H1 (cell line): Measurements from ENCODE around the gene TMEM181. TPM values are rescaled to one million over a fixed set of nuclear protein-coding genes. Genes with fewer than 3 reads are reported as not detected.

Experiments
- CTCF ChIA-PET: fragments of 300-600 bp; sonication (Branson Sonifier 250); formaldehyde crosslinking; loops from one replicate; lab custom pipeline; 2021; ENCODE audit not compliant: partially characterized antibody; lab: Charles Lee
- POLR2A ChIA-PET: fragments of 300-600 bp; sonication (Branson Sonifier 250); formaldehyde crosslinking; loops from one replicate; lab custom pipeline; 2021; ENCODE audit warnings: inconsistent platforms; ENCODE audit not compliant: partially characterized antibody; lab: Charles Lee
- DNase-seq, 2 experiments: peaks; one replicate each; pipeline versions ENCODE4 v3.0.0 to v3.0.0-alpha.2; 2010 to 2022; ENCODE audit warnings: low spot score in 2 of 2, low read depth in 1 of 2, mixed read lengths in 1 of 2
- FAIRE-seq: peaks from 2 replicates; lab custom pipeline; 2011; peaks lifted over from hg19 to GRCh38; lab: Jason Lieb, UNC
- H2AFZ ChIP-seq: 2 replicates; pipeline ENCODE4 v1.8.1; 2012; ENCODE audit warnings: low read length, inconsistent platforms
- H2AK5ac ChIP-seq: 2 replicates; pipeline ENCODE4 v1.6.1; 2013; ENCODE audit warnings: low read depth, low read length
- H2BK120ac ChIP-seq: replicated peaks from 2 replicates; pipeline ENCODE3; 2013; ENCODE audit warnings: low read depth, low read length, inconsistent platforms
- H2BK12ac ChIP-seq: 2 replicates; pipeline ENCODE4 v1.6.1; 2013; ENCODE audit warnings: low read depth, low read length
- H2BK15ac ChIP-seq: 2 replicates; pipeline ENCODE4 v1.6.1; 2013; ENCODE audit warnings: low read length
- H2BK20ac ChIP-seq: 2 replicates; pipeline ENCODE4 v1.6.1; 2013; ENCODE audit warnings: low read length
- H2BK5ac ChIP-seq: 2 replicates; pipeline ENCODE4 v1.6.1; 2013; ENCODE audit warnings: low read depth, low read length
- H3K14ac ChIP-seq: 2 replicates; pipeline ENCODE4 v1.6.1; 2013; ENCODE audit warnings: inconsistent platforms; ENCODE audit not compliant: insufficient read length
- H3K18ac ChIP-seq: 2 replicates; pipeline ENCODE4 v1.6.1; 2013; ENCODE audit warnings: low read length; ENCODE audit errors: extremely low read depth
- H3K23ac ChIP-seq: 2 replicates; pipeline ENCODE4 v1.6.1; 2013; ENCODE audit warnings: inconsistent platforms; ENCODE audit not compliant: insufficient read length
- H3K23me2 ChIP-seq: 2 replicates; pipeline ENCODE4 v1.6.1; 2013; ENCODE audit warnings: low read depth, low read length
- H3K27ac ChIP-seq: 2 replicates; pipeline ENCODE4 v1.6.1; 2011; ENCODE audit warnings: low read depth, low read length, inconsistent platforms
- H3K27me3 ChIP-seq, 4 experiments: replicated peaks in 1 of 4; 1 replicate in 1 of 4; 2 replicates in 3 of 4; pipeline versions ENCODE4 v1.6.1 to v1.8.1; 2011 to 2013; ENCODE audit warnings: low read length in 3 of 4, mild to moderate bottlenecking in 3 of 4, inconsistent platforms in 2 of 4, mixed read lengths in 2 of 4, moderate library complexity in 1 of 4; ENCODE audit not compliant: control insufficient read depth in 3 of 4, insufficient read depth in 3 of 4; ENCODE audit errors: extremely low read depth in 1 of 4
- H3K36me3 ChIP-seq, 4 experiments: 2 replicates each; pipeline versions ENCODE4 v1.6.1 to v1.8.1; 2011 to 2013; ENCODE audit warnings: mild to moderate bottlenecking in 4 of 4, low read length in 3 of 4, moderate library complexity in 2 of 4, control low read depth in 1 of 4, inconsistent platforms in 1 of 4; ENCODE audit not compliant: insufficient read depth in 4 of 4, control insufficient read depth in 2 of 4
- H3K4ac ChIP-seq: replicated peaks from 2 replicates; pipeline ENCODE3; 2013; ENCODE audit warnings: low read length, low read depth, mixed read lengths, inconsistent platforms; ENCODE audit not compliant: insufficient read length
- H3K4me1 ChIP-seq, 4 experiments: replicated peaks in 1 of 4; 1 replicate in 1 of 4; 2 replicates in 3 of 4; pipeline versions ENCODE4 v1.6.1 to v1.8.1; 2011 to 2013; ENCODE audit warnings: low read length in 3 of 4, inconsistent platforms in 2 of 4, mixed read lengths in 1 of 4; ENCODE audit not compliant: insufficient read depth in 4 of 4, control insufficient read depth in 3 of 4
- H3K4me2 ChIP-seq, 2 experiments: 2 replicates each; pipeline versions ENCODE4 v1.6.1 to v1.8.1; 2011 to 2013; ENCODE audit warnings: low read depth in 2 of 2, low read length in 2 of 2, control low read depth in 1 of 2, inconsistent platforms in 1 of 2, mild to moderate bottlenecking in 1 of 2; ENCODE audit not compliant: insufficient read depth in 1 of 2
- H3K4me3 ChIP-seq, 4 experiments: fragments of 200-600, 300-600 bp in 1 of 4; sonication (generic), shearing (Covaris generic), sonication (Bioruptor Twin) in 1 of 4; 2 replicates each; pipeline versions ENCODE4 v1.5.1 to v1.8.1; 2011 to 2016; ENCODE audit warnings: low read length in 4 of 4, low read depth in 3 of 4, control low read depth in 2 of 4, inconsistent platforms in 2 of 4, mild to moderate bottlenecking in 2 of 4, mixed read lengths in 1 of 4, moderate library complexity in 1 of 4; ENCODE audit not compliant: insufficient read depth in 2 of 4; ENCODE audit errors: extremely low read depth in 1 of 4
- H3K56ac ChIP-seq: replicated peaks from 2 replicates; pipeline ENCODE3; 2013; ENCODE audit warnings: low read depth, mild to moderate bottlenecking, mixed read lengths, low read length, inconsistent platforms; ENCODE audit not compliant: insufficient read length
- H3K79me1 ChIP-seq: 2 replicates; pipeline ENCODE4 v1.6.1; 2013; ENCODE audit warnings: low read depth, low read length, control low read depth
- H3K79me2 ChIP-seq, 2 experiments: 2 replicates each; pipeline versions ENCODE4 v1.6.1 to v1.8.1; 2012 to 2013; ENCODE audit warnings: low read length in 2 of 2, mild to moderate bottlenecking in 2 of 2, inconsistent platforms in 1 of 2; ENCODE audit not compliant: insufficient read depth in 2 of 2, control insufficient read depth in 1 of 2
- H3K9ac ChIP-seq, 4 experiments: replicated peaks in 1 of 4; 1 replicate in 1 of 4; 2 replicates in 3 of 4; pipeline versions ENCODE4 v1.6.1 to v1.8.1; 2011 to 2013; ENCODE audit warnings: low read depth in 3 of 4, low read length in 3 of 4, control low read depth in 2 of 4, mild to moderate bottlenecking in 2 of 4, moderate library complexity in 2 of 4, inconsistent platforms in 1 of 4; ENCODE audit errors: extremely low read depth in 1 of 4
- H3K9me3 ChIP-seq, 2 experiments: 2 replicates each; pipeline versions ENCODE4 v1.6.1 to v1.8.1; 2012 to 2013; ENCODE audit warnings: mild to moderate bottlenecking in 2 of 2, moderate library complexity in 2 of 2, control low read depth in 1 of 2, inconsistent platforms in 1 of 2, low read depth in 1 of 2, low read length in 1 of 2, mixed read lengths in 1 of 2; ENCODE audit not compliant: insufficient read depth in 2 of 2
- H4K20me1 ChIP-seq, 2 experiments: replicated peaks in 1 of 2; 2 replicates each; pipeline versions ENCODE3 to v1.8.1; 2011 to 2013; ENCODE audit warnings: inconsistent platforms in 2 of 2, low read length in 2 of 2, mild to moderate bottlenecking in 1 of 2; ENCODE audit not compliant: insufficient read depth in 2 of 2, control insufficient read depth in 1 of 2
- H4K5ac ChIP-seq: 2 replicates; pipeline ENCODE4 v1.6.1; 2013; ENCODE audit warnings: low read length, low read depth, mixed read lengths, inconsistent platforms; ENCODE audit not compliant: insufficient read length
- H4K8ac ChIP-seq: 2 replicates; pipeline ENCODE4 v1.8.0; 2013; ENCODE audit warnings: mild to moderate bottlenecking, moderate library complexity, low read length, inconsistent platforms; ENCODE audit not compliant: insufficient read depth; ENCODE audit errors: extremely low read depth
- H4K91ac ChIP-seq: replicated peaks from 2 replicates; pipeline ENCODE3; 2013; ENCODE audit warnings: low read length, mixed read lengths, inconsistent platforms; ENCODE audit not compliant: insufficient read length
- RAD21 ChIP-seq, 2 experiments: IDR thresholded peaks in 1 of 2; conservative IDR thresholded peaks in 1 of 2; 2 replicates each; pipeline ENCODE4 v1.6.1; 2011; ENCODE audit warnings: low read depth in 2 of 2, low read length in 2 of 2, improper control_type of control experiment in 1 of 2, inconsistent platforms in 1 of 2, mild to moderate bottlenecking in 1 of 2, moderate library complexity in 1 of 2
- RFX5 ChIP-seq: IDR thresholded peaks from 2 replicates; pipeline ENCODE4 v1.6.1; 2011; ENCODE audit warnings: low read depth, low read length, improper control_type of control experiment, borderline replicate concordance
- WGBS, 2 experiments: shearing (Covaris generic) in 1 of 2; methylation state at CpG; one replicate each; pipeline versions ENCODE4 v1.1.6 to v1.1.7; 2013 to 2015; ENCODE audit warnings: low lambda C conversion rate in 2 of 2, mixed read lengths in 2 of 2, inconsistent platforms in 1 of 2, low coverage in 1 of 2, missing lambda C conversion rate in 1 of 2; ENCODE audit not compliant: insufficient replicate concordance in 2 of 2, insufficient coverage in 1 of 2, insufficient read length in 1 of 2; ENCODE audit errors: extremely low coverage in 1 of 2, missing lambda C conversion rate in 1 of 2; 5-methylcytosine and 5-hydroxymethylcytosine counted together
- polyA plus RNA-seq, 7 experiments: library from polyadenylated mRNA; depleted of rRNA in 3 of 7; stranded (reverse) in 5 of 7; unstranded in 2 of 7; fragments of >200 nt in 5 of 7; fragments of 200-250 nt in 2 of 7; gene quantifications; 1 replicate in 5 of 7; 2 replicates in 1 of 7; 4 replicates in 1 of 7; pipeline versions ENCODE4 v1.2.1 to v1.2.3, GENCODE V29; 2011 to 2013; ENCODE audit warnings: missing spikeins in 2 of 7, mixed read lengths in 2 of 7
- total RNA-seq: library from RNA; stranded (reverse); fragmentation: NEBNext Ultra II Directional; extraction: Animal tissue kit (Norgen Biotek cat#: 25700); gene quantifications from 2 replicates; pipeline ENCODE4 v1.2.1, GENCODE V29; 2021
- TF ChIP-seq, protein P1 (sequence below), 3 experiments: IDR thresholded peaks; 1 replicate in 2 of 3; 2 replicates in 1 of 3; pipeline versions ENCODE4 v1.5.1 to v1.6.1; 2011; ENCODE audit warnings: low read length in 3 of 3, mild to moderate bottlenecking in 3 of 3, inconsistent platforms in 2 of 3, low read depth in 1 of 3, moderate library complexity in 1 of 3; ENCODE audit not compliant: insufficient read depth in 1 of 3; ENCODE audit errors: control extremely low read depth in 1 of 3

The TMEM181 gene
- total and polyA plus RNA-seq, 2 of the 8 experiments (the other 6 are each of a cell fraction or from before 2014, with no cell fraction given): 8.6 to 19.0 TPM

DNA sequence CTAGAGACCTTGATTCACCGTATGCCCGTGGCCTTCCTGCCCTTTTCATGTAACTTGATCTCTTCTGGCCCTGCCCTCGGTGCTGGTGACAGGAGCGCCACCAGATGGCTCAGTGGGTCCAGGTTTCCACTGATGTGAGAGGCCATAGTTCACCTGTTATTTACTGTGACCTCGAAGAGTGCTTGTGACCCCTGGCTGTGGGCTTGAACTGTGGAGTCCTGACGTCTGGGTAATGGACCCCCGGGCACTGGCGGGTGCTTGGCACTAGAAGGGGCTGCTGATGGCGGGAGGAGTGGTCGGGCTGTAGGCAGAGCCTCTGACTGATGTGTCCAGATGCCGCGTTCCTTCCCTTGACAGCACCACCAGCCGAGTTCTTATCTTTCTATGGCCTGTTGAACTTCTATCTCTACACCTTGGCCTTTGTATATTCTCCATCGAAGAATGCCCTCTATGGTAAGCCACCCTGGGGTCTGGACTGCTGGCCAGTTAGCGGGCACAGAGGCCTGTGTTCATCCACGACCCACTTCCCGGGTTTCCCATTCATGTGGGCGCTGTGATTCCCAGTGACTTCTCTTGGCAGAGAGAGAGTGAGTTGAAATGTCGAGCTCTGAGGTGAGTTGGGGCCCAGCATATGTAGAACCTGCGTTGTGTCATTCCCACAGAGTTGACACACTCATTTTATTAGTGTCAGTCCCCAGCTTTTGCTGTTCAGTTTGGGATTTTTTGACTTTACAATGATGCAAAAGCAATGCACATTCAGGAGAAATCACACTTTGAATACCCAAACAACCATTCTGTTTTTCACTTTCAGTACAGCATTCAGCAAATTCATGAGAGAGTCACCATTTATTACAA, 69.7 kb downstream of the TMEM181 start:
- Histone ChIP-seq H2BK15ac (no peak overlapping the region), H3K14ac (no peak overlapping the region), H3K27me3 (no peaks in the 10 kb centered on the region), H2BK5ac (no peak overlapping the region), H3K9me3 (no peaks in the 10 kb centered on the region), H3K27ac (no peak overlapping the region), H3K23ac (no peak overlapping the region), H2BK20ac (no peak overlapping the region), H2BK12ac (no peak overlapping the region), H3K4me2 (no peak overlapping the region), H4K8ac (no peak overlapping the region; the same call in 1 of the 2 replicates), H2BK120ac (no peak overlapping the region), H3K36me3 (peaks cover 2 to 44% (median 28%) of the 10 kb centered on the region in 4 experiments; a peak in 7 of 8 replicates), H2AFZ (no peak overlapping the region), H3K4me1 (peaks cover 0 to 7% (median 0%) of the 10 kb centered on the region in 4 experiments; a peak in 3 of 7 replicates), H3K23me2 (peaks cover 6% of the 10 kb centered on the region; the same call in 1 of the 2 replicates), H4K20me1 (peaks cover 0 to 12% of the 10 kb centered on the region in 2 experiments), H3K4me3 (no peak overlapping the region), H3K9ac (no peak overlapping the region), H3K79me1 (peaks cover 2% of the 10 kb centered on the region), H3K18ac (no peak overlapping the region), H4K91ac (no peak overlapping the region), H3K79me2 (no peaks in the 10 kb centered on the region), H4K5ac (no peak overlapping the region), H3K56ac (no peak overlapping the region), H2AK5ac (no peak overlapping the region), H3K4ac (no peak overlapping the region)
- POLR2A ChIA-PET: interaction anchor here (1.4 to 2.0 kb wide), 2 partner anchors 15 to 16 kb away, joined by 6 read pairs; partner anchors contain the start of gene DYNLT1
- CTCF ChIA-PET: interaction anchor here (0.6 to 3.1 kb wide), 14 partner anchors 9 to 424 kb away, joined by 3 to 10 read pairs (median 5); no protein-coding TSS in a partner anchor
- FAIRE-seq: peak; percentile 73
- DNase-seq: peak in 1 of 2 experiments; percentile 60
- 82% methylated on average over 20 of the region's 20 CpGs; no CpG with 5 or more reads in 1 of the 2 experiments for WGBS, 2 experiments
- TF ChIP-seq RAD21 (IDR thresholded peaks at IDR 0.05 in 1 of 2, conservative IDR thresholded peaks at IDR 0.05 in 1 of 2; ENCODE audit: low read depth in 2 of 2, low read length in 2 of 2): peak; percentile 65 to 75
- TF ChIP-seq, protein P1, sequence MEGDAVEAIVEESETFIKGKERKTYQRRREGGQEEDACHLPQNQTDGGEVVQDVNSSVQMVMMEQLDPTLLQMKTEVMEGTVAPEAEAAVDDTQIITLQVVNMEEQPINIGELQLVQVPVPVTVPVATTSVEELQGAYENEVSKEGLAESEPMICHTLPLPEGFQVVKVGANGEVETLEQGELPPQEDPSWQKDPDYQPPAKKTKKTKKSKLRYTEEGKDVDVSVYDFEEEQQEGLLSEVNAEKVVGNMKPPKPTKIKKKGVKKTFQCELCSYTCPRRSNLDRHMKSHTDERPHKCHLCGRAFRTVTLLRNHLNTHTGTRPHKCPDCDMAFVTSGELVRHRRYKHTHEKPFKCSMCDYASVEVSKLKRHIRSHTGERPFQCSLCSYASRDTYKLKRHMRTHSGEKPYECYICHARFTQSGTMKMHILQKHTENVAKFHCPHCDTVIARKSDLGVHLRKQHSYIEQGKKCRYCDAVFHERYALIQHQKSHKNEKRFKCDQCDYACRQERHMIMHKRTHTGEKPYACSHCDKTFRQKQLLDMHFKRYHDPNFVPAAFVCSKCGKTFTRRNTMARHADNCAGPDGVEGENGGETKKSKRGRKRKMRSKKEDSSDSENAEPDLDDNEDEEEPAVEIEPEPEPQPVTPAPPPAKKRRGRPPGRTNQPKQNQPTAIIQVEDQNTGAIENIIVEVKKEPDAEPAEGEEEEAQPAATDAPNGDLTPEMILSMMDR (IDR thresholded peaks at IDR 0.05; ENCODE audit: control extremely low read depth in 1 of 3, insufficient read depth in 1 of 3, low read depth in 1 of 3, low read length in 3 of 3): peak; percentile 55 to 65 (median 57)
- TF ChIP-seq RFX5: no peak
